HL-60 (cell line): Measurements from ENCODE around the gene HEMK1.

Experiments
- CTCF ChIP-seq: IDR thresholded peaks from one replicate; pipeline ENCODE4 v1.5.1; 2011; ENCODE audit warnings: low read length, control low read depth, inconsistent platforms; ENCODE audit not compliant: insufficient read depth
- POLR2AphosphoS5 ChIP-seq: IDR thresholded peaks from 2 replicates; pipeline ENCODE4 v1.6.1; 2012; ENCODE audit warnings: low read depth
- REST ChIP-seq: IDR thresholded peaks from 2 replicates; pipeline ENCODE4 v1.6.1; 2012; ENCODE audit warnings: low read depth; ENCODE audit not compliant: insufficient replicate concordance

GRCh38 chr3:50644561-50644960 lies 75.2 kb downstream of the HEMK1 start:
- TF ChIP-seq CTCF (no peak), POLR2AphosphoS5 (no peak), REST (no peak)
